MM.1S (cell line): ENCODE results near the gene P2RY12.

Experiments
- DNase-seq: peaks from one replicate; pipeline ENCODE4 v3.0.0-alpha.2; 2015
- H2AFZ ChIP-seq: fragments of 300-600 bp; sonication (generic); 2 replicates; pipeline ENCODE4 v1.6.0; 2016; ENCODE audit warnings: antibody characterized with exemption, low read length
- H3F3A ChIP-seq: fragments of 300-600 bp; sonication (generic); 2 replicates; pipeline ENCODE4 v1.6.1; 2016; ENCODE audit warnings: mild to moderate bottlenecking, antibody characterized with exemption, low read length, moderate library complexity, mixed read lengths; ENCODE audit not compliant: insufficient read depth
- H3K27ac ChIP-seq: fragments of 300-600 bp; sonication (generic); 2 replicates; pipeline ENCODE4 v1.5.1; 2016; ENCODE audit warnings: mild to moderate bottlenecking, low read length
- H3K27me3 ChIP-seq: fragments of 300-600 bp; sonication (generic); replicated peaks from 2 replicates; pipeline ENCODE4 v1.6.0; 2016; ENCODE audit warnings: low read length; ENCODE audit not compliant: insufficient read depth
- H3K36me3 ChIP-seq: fragments of 300-600 bp; sonication (generic); replicated peaks from 2 replicates; pipeline ENCODE4 v1.6.1; 2016; ENCODE audit warnings: mild to moderate bottlenecking, low read length, mixed read lengths; ENCODE audit not compliant: insufficient read depth
- H3K4me1 ChIP-seq: fragments of 300-600 bp; sonication (generic); 2 replicates; pipeline ENCODE4 v1.6.1; 2016; ENCODE audit warnings: low read length, mixed read lengths
- H3K4me2 ChIP-seq: fragments of 300-600 bp; sonication (generic); 2 replicates; pipeline ENCODE4 v1.6.0; 2016; ENCODE audit warnings: low read depth, low read length
- H3K4me3 ChIP-seq: fragments of 300-600 bp; sonication (generic); 2 replicates; pipeline ENCODE4 v1.5.1; 2016; ENCODE audit warnings: low read length, mixed read lengths
- H3K79me2 ChIP-seq: fragments of 300-600 bp; sonication (generic); 2 replicates; pipeline ENCODE4 v1.6.1; 2016; ENCODE audit warnings: mixed run types, low read length, mixed read lengths
- H3K9ac ChIP-seq: fragments of 300-600 bp; sonication (generic); 2 replicates; pipeline ENCODE4 v1.6.1; 2016; ENCODE audit warnings: low read length, mixed read lengths
- H3K9me2 ChIP-seq: fragments of 300-600 bp; sonication (generic); replicated peaks from 2 replicates; pipeline ENCODE4 v1.6.1; 2016; ENCODE audit warnings: mild to moderate bottlenecking, low read length, mixed read lengths; ENCODE audit not compliant: insufficient read depth
- H3K9me3 ChIP-seq: fragments of 300-600 bp; sonication (generic); replicated peaks from 2 replicates; pipeline ENCODE4 v1.6.1; 2016; ENCODE audit warnings: mild to moderate bottlenecking, low read length, mixed read lengths; ENCODE audit not compliant: insufficient read depth
- H4K20me1 ChIP-seq: fragments of 300-600 bp; sonication (generic); 2 replicates; pipeline ENCODE4 v1.6.1; 2016; ENCODE audit warnings: mild to moderate bottlenecking, low read length, moderate library complexity, mixed read lengths; ENCODE audit not compliant: insufficient read depth
- CTCF ChIP-seq: fragments of 300-600 bp; sonication (generic); IDR thresholded peaks from 2 replicates; pipeline ENCODE4 v1.5.1; 2016; ENCODE audit warnings: antibody characterized with exemption, low read length, mixed read lengths
- EZH2 ChIP-seq: fragments of 300-600 bp; sonication (generic); optimal IDR thresholded peaks from 2 replicates; pipeline ENCODE3; 2017; ENCODE audit warnings: low read depth, mild to moderate bottlenecking, antibody characterized with exemption, low read length, mixed read lengths
- EZH2phosphoT487 ChIP-seq: fragments of 300-600 bp; sonication (generic); IDR thresholded peaks from 2 replicates; pipeline ENCODE4 v1.6.1; 2018; ENCODE audit warnings: antibody characterized with exemption, low read length

P2RY12 gene

GRCh38 chr3:151362751-151363174, 21.8 kb downstream of the P2RY12 start:
- no peak for TF ChIP-seq CTCF
- no peak for TF ChIP-seq EZH2
- TF ChIP-seq EZH2phosphoT487: no peak
- no peaks in the 10 kb centered on the region for H3F3A ChIP-seq
- H3K4me1 ChIP-seq: no peaks in the 10 kb centered on the region
- no peaks in the 10 kb centered on the region for H3K27me3 ChIP-seq
- no peak for DNase-seq
- H3K9me3 ChIP-seq: no peaks in the 10 kb centered on the region
- H3K4me3 ChIP-seq: no peak overlapping the region
- H2AFZ ChIP-seq: no peak overlapping the region
- H3K79me2 ChIP-seq: no peaks in the 10 kb centered on the region
- no peaks in the 10 kb centered on the region for H4K20me1 ChIP-seq
- H3K4me2 ChIP-seq: no peak overlapping the region
- H3K27ac ChIP-seq: no peak overlapping the region
- no peak overlapping the region for H3K9ac ChIP-seq
- H3K9me2 ChIP-seq: no peaks in the 10 kb centered on the region
- H3K36me3 ChIP-seq: no peaks in the 10 kb centered on the region

- no peaks in the 10 kb centered on the region for H3F3A ChIP-seq
- no peak overlapping the region for H3K4me3 ChIP-seq
- H3K79me2 ChIP-seq: no peaks in the 10 kb centered on the region
- H3K9me3 ChIP-seq: no peaks in the 10 kb centered on the region
- H3K4me1 ChIP-seq: no peaks in the 10 kb centered on the region
- H3K27me3 ChIP-seq: no peaks in the 10 kb centered on the region
- H2AFZ ChIP-seq: no peak overlapping the region
- no peak overlapping the region for H3K9ac ChIP-seq
- no peak for TF ChIP-seq EZH2phosphoT487
- TF ChIP-seq CTCF: no peak
- TF ChIP-seq EZH2: no peak
- H4K20me1 ChIP-seq: no peaks in the 10 kb centered on the region
- H3K4me2 ChIP-seq: no peak overlapping the region
- DNase-seq: no peak
- no peaks in the 10 kb centered on the region for H3K9me2 ChIP-seq
- no peaks in the 10 kb centered on the region for H3K36me3 ChIP-seq
- no peak overlapping the region for H3K27ac ChIP-seq
These were observed 27.1 kb downstream of the P2RY12 start for GRCh38 chr3:151357463-151357850.

- TF ChIP-seq CTCF: no peak
- no peak for TF ChIP-seq EZH2
These were observed 27.6 kb downstream of the P2RY12 start for GRCh38 chr3:151356794-151357462.

More at GRCh38 chr3:151356794-151357462, 27.6 kb downstream of the P2RY12 start:
- no peak overlapping the region for H3K4me3 ChIP-seq
- no peaks in the 10 kb centered on the region for H3K9me2 ChIP-seq
- H3K27ac ChIP-seq: no peak overlapping the region
- no peaks in the 10 kb centered on the region for H3K9me3 ChIP-seq
- no peaks in the 10 kb centered on the region for H3F3A ChIP-seq
- H3K9ac ChIP-seq: no peak overlapping the region
- no peaks in the 10 kb centered on the region for H3K36me3 ChIP-seq
- H3K27me3 ChIP-seq: no peaks in the 10 kb centered on the region
- no peaks in the 10 kb centered on the region for H4K20me1 ChIP-seq
- H3K4me1 ChIP-seq: peaks cover under 1% of the 10 kb centered on the region; the same call in 1 of the 2 replicates
- H3K79me2 ChIP-seq: no peaks in the 10 kb centered on the region
- H2AFZ ChIP-seq: no peak overlapping the region
- no peak overlapping the region for H3K4me2 ChIP-seq
- DNase-seq: no peak
